Measurements from ENCODE around the gene YWHAB.

YWHAB gene

DNA sequence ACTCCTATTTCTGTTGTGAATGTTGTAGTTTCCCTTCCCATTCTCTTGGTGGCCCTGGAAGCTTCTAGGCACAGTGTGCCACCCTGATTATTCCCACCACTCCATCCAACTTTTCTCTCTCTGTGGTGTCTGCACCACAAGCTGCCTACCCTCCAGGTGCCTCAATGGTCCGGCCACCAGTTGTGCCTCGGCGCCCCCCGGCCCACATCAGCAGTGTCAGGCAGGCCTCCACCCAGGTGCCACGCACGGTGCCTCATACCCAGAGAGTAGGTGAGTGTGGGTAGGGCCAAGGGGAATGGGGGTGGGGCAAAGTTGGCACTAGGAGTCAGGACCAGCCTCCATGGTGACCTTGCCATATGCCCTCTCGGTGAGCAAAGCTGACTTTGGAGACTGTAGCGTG lies 47.4 kb downstream of the YWHAB start:
- no peak overlapping the region for H2AFZ ChIP-seq (ENCODE audit: low read length)
- peaks cover 9% of the 10 kb centered on the region; the same call in 1 of the 2 replicates for H3K36me3 ChIP-seq (ENCODE audit: insufficient read depth, low read length)
- no peaks in the 10 kb centered on the region for H3K27me3 ChIP-seq (ENCODE audit: insufficient read depth, low read length, poor library complexity, severe bottlenecking)
- no peaks in the 10 kb centered on the region for H3K9me2 ChIP-seq (replicated peaks; ENCODE audit: low read depth, low read length)
- no peaks in the 10 kb centered on the region for H3K4me1 ChIP-seq (ENCODE audit: insufficient read depth, low read length, poor library complexity, severe bottlenecking)
- no peak overlapping the region for H3K4me3 ChIP-seq (ENCODE audit: low read length, poor library complexity, severe bottlenecking)
- no peaks in the 10 kb centered on the region for H3F3A ChIP-seq (ENCODE audit: low read depth)
- no peak for TF ChIP-seq EZH2phosphoT487 (IDR thresholded peaks at IDR 0.05; ENCODE audit: borderline replicate concordance)
- no peaks in the 10 kb centered on the region for H3K9me3 ChIP-seq (ENCODE audit: insufficient read depth, low read depth, low read length)
- H4K20me1 ChIP-seq (ENCODE audit: insufficient read depth, low read length, poor library complexity, severe bottlenecking): no peaks in the 10 kb centered on the region
- H3K4me2 ChIP-seq (ENCODE audit: low read depth, low read length, poor library complexity, severe bottlenecking): no peak overlapping the region
- no peak overlapping the region for H3K9ac ChIP-seq (ENCODE audit: low read depth, low read length, poor library complexity, severe bottlenecking)
- H3K79me2 ChIP-seq (ENCODE audit: insufficient read depth, low read length): no peaks in the 10 kb centered on the region

GRCh38 chr20:44936510-44936909 lies 51.0 kb downstream of the YWHAB start:
- H3K9me2 ChIP-seq (replicated peaks; ENCODE audit: low read depth, low read length): no peaks in the 10 kb centered on the region
- H2AFZ ChIP-seq (ENCODE audit: low read length): no peak overlapping the region
- no peaks in the 10 kb centered on the region for H3K27me3 ChIP-seq (ENCODE audit: insufficient read depth, low read length, poor library complexity, severe bottlenecking)
- H3K9ac ChIP-seq (ENCODE audit: low read depth, low read length, poor library complexity, severe bottlenecking): no peak overlapping the region
- H3K4me2 ChIP-seq (ENCODE audit: low read depth, low read length, poor library complexity, severe bottlenecking): no peak overlapping the region
- TF ChIP-seq, protein P1, sequence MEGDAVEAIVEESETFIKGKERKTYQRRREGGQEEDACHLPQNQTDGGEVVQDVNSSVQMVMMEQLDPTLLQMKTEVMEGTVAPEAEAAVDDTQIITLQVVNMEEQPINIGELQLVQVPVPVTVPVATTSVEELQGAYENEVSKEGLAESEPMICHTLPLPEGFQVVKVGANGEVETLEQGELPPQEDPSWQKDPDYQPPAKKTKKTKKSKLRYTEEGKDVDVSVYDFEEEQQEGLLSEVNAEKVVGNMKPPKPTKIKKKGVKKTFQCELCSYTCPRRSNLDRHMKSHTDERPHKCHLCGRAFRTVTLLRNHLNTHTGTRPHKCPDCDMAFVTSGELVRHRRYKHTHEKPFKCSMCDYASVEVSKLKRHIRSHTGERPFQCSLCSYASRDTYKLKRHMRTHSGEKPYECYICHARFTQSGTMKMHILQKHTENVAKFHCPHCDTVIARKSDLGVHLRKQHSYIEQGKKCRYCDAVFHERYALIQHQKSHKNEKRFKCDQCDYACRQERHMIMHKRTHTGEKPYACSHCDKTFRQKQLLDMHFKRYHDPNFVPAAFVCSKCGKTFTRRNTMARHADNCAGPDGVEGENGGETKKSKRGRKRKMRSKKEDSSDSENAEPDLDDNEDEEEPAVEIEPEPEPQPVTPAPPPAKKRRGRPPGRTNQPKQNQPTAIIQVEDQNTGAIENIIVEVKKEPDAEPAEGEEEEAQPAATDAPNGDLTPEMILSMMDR (conservative IDR thresholded peaks at IDR 0.05; ENCODE audit: low read length): no peak
- no peak for TF ChIP-seq EZH2phosphoT487 (IDR thresholded peaks at IDR 0.05; ENCODE audit: borderline replicate concordance)
- H3K4me1 ChIP-seq (ENCODE audit: insufficient read depth, low read length, poor library complexity, severe bottlenecking): no peaks in the 10 kb centered on the region
- H3F3A ChIP-seq (ENCODE audit: low read depth): no peaks in the 10 kb centered on the region
- peaks cover 30% of the 10 kb centered on the region; the same call in 1 of the 2 replicates for H3K36me3 ChIP-seq (ENCODE audit: insufficient read depth, low read length)
- no peak overlapping the region for H3K4me3 ChIP-seq (ENCODE audit: low read length, poor library complexity, severe bottlenecking)
- no peaks in the 10 kb centered on the region for H3K79me2 ChIP-seq (ENCODE audit: insufficient read depth, low read length)
- no peaks in the 10 kb centered on the region for H4K20me1 ChIP-seq (ENCODE audit: insufficient read depth, low read length, poor library complexity, severe bottlenecking)
- no peaks in the 10 kb centered on the region for H3K9me3 ChIP-seq (ENCODE audit: insufficient read depth, low read depth, low read length)

DNA sequence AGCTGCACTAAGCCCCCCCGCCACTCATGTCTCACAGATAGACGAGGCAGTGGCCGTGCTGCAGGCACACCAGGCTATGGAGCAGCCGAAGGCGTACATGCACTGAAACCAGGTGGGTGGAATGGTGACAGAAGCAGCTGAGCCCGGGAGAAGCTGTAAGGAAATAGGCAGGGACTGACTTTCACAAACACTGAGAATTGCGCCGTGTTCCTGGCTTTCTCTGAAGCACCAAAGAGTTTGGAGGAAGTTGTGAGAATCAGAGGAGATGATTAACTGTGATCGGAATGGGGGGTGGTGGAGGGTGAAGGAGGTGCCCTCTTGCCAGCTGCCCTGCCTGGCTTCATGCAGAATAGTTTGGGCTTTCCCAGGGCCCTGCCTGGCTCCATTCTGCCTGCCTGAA lies 53.1 kb downstream of the YWHAB start:
- H4K20me1 ChIP-seq (ENCODE audit: insufficient read depth, low read length, poor library complexity, severe bottlenecking): no peaks in the 10 kb centered on the region
- H3K36me3 ChIP-seq (ENCODE audit: insufficient read depth, low read length): peaks cover 44% of the 10 kb centered on the region; the same call in 1 of the 2 replicates
- no peak overlapping the region for H3K4me3 ChIP-seq (ENCODE audit: low read length, poor library complexity, severe bottlenecking)
- no peak overlapping the region for H3K9ac ChIP-seq (ENCODE audit: low read depth, low read length, poor library complexity, severe bottlenecking)
- H3K4me2 ChIP-seq (ENCODE audit: low read depth, low read length, poor library complexity, severe bottlenecking): no peak overlapping the region
- no peaks in the 10 kb centered on the region for H3F3A ChIP-seq (ENCODE audit: low read depth)
- no peaks in the 10 kb centered on the region for H3K4me1 ChIP-seq (ENCODE audit: insufficient read depth, low read length, poor library complexity, severe bottlenecking)
- no peaks in the 10 kb centered on the region for H3K79me2 ChIP-seq (ENCODE audit: insufficient read depth, low read length)
- no peaks in the 10 kb centered on the region for H3K9me3 ChIP-seq (ENCODE audit: insufficient read depth, low read depth, low read length)
- H3K9me2 ChIP-seq (replicated peaks; ENCODE audit: low read depth, low read length): no peaks in the 10 kb centered on the region
- TF ChIP-seq, protein P1 (conservative IDR thresholded peaks at IDR 0.05; ENCODE audit: low read length): no peak
- no peak for TF ChIP-seq EZH2phosphoT487 (IDR thresholded peaks at IDR 0.05; ENCODE audit: borderline replicate concordance)
- no peaks in the 10 kb centered on the region for H3K27me3 ChIP-seq (ENCODE audit: insufficient read depth, low read length, poor library complexity, severe bottlenecking)
- no peak overlapping the region for H2AFZ ChIP-seq (ENCODE audit: low read length)

- no peak overlapping the region for H2AFZ ChIP-seq (ENCODE audit: low read length)
- no peaks in the 10 kb centered on the region for H3K79me2 ChIP-seq (ENCODE audit: insufficient read depth, low read length)
- H3K9ac ChIP-seq (ENCODE audit: low read depth, low read length, poor library complexity, severe bottlenecking): no peak overlapping the region
- H3K36me3 ChIP-seq (ENCODE audit: insufficient read depth, low read length): peaks cover 68% of the 10 kb centered on the region; the same call in 1 of the 2 replicates
- H3K4me3 ChIP-seq (ENCODE audit: low read length, poor library complexity, severe bottlenecking): no peak overlapping the region
- H3K9me2 ChIP-seq (replicated peaks; ENCODE audit: low read depth, low read length): no peaks in the 10 kb centered on the region
- H3F3A ChIP-seq (ENCODE audit: low read depth): no peaks in the 10 kb centered on the region
- H3K4me2 ChIP-seq (ENCODE audit: low read depth, low read length, poor library complexity, severe bottlenecking): no peak overlapping the region
- no peak for TF ChIP-seq EZH2phosphoT487 (IDR thresholded peaks at IDR 0.05; ENCODE audit: borderline replicate concordance)
- TF ChIP-seq, protein P1 (conservative IDR thresholded peaks at IDR 0.05; ENCODE audit: low read length): no peak
- H3K27me3 ChIP-seq (ENCODE audit: insufficient read depth, low read length, poor library complexity, severe bottlenecking): no peaks in the 10 kb centered on the region
- H3K9me3 ChIP-seq (ENCODE audit: insufficient read depth, low read depth, low read length): no peaks in the 10 kb centered on the region
- no peaks in the 10 kb centered on the region for H3K4me1 ChIP-seq (ENCODE audit: insufficient read depth, low read length, poor library complexity, severe bottlenecking)
- no peaks in the 10 kb centered on the region for H4K20me1 ChIP-seq (ENCODE audit: insufficient read depth, low read length, poor library complexity, severe bottlenecking)
These were observed 55.7 kb downstream of the YWHAB start for GRCh38 chr20:44941120-44941691.

Data from Loucy (cell line).